GM18870 (cell line): Measurements from ENCODE around the gene PTGIR.

Source experiments
- ATAC-seq: cut with Tn5 transposase; IDR thresholded peaks from one replicate; pipeline ENCODE4 v1.9.1; 2021; ENCODE audit warnings: moderate library complexity; ENCODE audit not compliant: unreplicated experiment

PTGIR gene

GRCh38 chr19:46601318-46602224 lies 23.3 kb downstream of the PTGIR start, which contains the start of gene CALM3:
CALM3 (plus strand) TSS chr19:46601330; CDS start chr19:46601435, 105 bp downstream.
- peak; percentile 8 for ATAC-seq

- ATAC-seq, result peak; percentile 83
These were observed 24.2 kb downstream of the PTGIR start for GRCh38 chr19:46600384-46601317.

- ATAC-seq, result no peak
These were observed 25.0 kb downstream of the PTGIR start for GRCh38 chr19:46599716-46600373.

- ATAC-seq, result no peak
These were observed 26.4 kb downstream of the PTGIR start for GRCh38 chr19:46598372-46598917.

- no peak for ATAC-seq
These were observed 28.9 kb downstream of the PTGIR start for GRCh38 chr19:46596008-46596407.

- no peak for ATAC-seq
These were observed 33.0 kb downstream of the PTGIR start for GRCh38 chr19:46591870-46592269.

GRCh38 chr19:46591254-46591653 lies 33.6 kb downstream of the PTGIR start:
- ATAC-seq, result no peak

- no peak for ATAC-seq
These were observed 37.0 kb downstream of the PTGIR start for GRCh38 chr19:46587861-46588260.

- no peak for ATAC-seq
These were observed 38.6 kb downstream of the PTGIR start for GRCh38 chr19:46586294-46586693.

- no peak for ATAC-seq
These were observed 39.4 kb downstream of the PTGIR start for GRCh38 chr19:46585539-46585938.

- ATAC-seq, result no peak
These were observed 44.6 kb downstream of the PTGIR start for GRCh38 chr19:46580247-46580646.

GRCh38 chr19:46579361-46579879 lies 45.5 kb downstream of the PTGIR start:
- ATAC-seq, result no peak

- no peak for ATAC-seq
These were observed 46.4 kb downstream of the PTGIR start for GRCh38 chr19:46578450-46578849.

GRCh38 chr19:46574533-46574932 lies 50.4 kb downstream of the PTGIR start:
- no peak for ATAC-seq

- ATAC-seq, result no peak
These were observed 51.0 kb downstream of the PTGIR start for GRCh38 chr19:46573679-46574498.

- ATAC-seq, result no peak
These were observed 53.4 kb downstream of the PTGIR start for GRCh38 chr19:46571495-46571894.
